GM12801 (cell line): ENCODE data around the gene CREB3L2.

Experiments used
- TF ChIP-seq, protein P1 (sequence below): IDR thresholded peaks from one replicate; pipeline ENCODE4 v1.5.1; 2011; ENCODE audit warnings: control low read depth; ENCODE audit not compliant: insufficient read length; ENCODE audit errors: extremely low read depth

The CREB3L2 gene

DNA sequence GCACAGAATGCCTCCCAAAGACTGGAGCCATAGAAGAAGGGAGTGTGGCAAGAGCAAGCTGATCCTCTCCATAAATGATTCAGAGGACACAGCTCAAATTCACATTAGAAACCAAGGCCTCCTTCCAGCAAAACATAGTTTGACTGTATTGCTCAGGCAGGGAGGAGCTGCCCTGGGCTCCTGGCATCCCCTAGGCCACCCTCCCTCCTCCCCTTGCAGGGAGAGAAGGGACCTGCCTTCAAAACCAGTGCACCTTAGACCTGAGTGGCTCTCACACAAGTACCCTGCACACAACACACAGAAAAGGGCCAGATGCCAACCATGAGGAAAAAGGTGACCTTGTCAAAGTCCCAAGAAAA lies 64.7 kb downstream of the CREB3L2 start:
- TF ChIP-seq, protein P1, sequence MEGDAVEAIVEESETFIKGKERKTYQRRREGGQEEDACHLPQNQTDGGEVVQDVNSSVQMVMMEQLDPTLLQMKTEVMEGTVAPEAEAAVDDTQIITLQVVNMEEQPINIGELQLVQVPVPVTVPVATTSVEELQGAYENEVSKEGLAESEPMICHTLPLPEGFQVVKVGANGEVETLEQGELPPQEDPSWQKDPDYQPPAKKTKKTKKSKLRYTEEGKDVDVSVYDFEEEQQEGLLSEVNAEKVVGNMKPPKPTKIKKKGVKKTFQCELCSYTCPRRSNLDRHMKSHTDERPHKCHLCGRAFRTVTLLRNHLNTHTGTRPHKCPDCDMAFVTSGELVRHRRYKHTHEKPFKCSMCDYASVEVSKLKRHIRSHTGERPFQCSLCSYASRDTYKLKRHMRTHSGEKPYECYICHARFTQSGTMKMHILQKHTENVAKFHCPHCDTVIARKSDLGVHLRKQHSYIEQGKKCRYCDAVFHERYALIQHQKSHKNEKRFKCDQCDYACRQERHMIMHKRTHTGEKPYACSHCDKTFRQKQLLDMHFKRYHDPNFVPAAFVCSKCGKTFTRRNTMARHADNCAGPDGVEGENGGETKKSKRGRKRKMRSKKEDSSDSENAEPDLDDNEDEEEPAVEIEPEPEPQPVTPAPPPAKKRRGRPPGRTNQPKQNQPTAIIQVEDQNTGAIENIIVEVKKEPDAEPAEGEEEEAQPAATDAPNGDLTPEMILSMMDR: no peak

DNA sequence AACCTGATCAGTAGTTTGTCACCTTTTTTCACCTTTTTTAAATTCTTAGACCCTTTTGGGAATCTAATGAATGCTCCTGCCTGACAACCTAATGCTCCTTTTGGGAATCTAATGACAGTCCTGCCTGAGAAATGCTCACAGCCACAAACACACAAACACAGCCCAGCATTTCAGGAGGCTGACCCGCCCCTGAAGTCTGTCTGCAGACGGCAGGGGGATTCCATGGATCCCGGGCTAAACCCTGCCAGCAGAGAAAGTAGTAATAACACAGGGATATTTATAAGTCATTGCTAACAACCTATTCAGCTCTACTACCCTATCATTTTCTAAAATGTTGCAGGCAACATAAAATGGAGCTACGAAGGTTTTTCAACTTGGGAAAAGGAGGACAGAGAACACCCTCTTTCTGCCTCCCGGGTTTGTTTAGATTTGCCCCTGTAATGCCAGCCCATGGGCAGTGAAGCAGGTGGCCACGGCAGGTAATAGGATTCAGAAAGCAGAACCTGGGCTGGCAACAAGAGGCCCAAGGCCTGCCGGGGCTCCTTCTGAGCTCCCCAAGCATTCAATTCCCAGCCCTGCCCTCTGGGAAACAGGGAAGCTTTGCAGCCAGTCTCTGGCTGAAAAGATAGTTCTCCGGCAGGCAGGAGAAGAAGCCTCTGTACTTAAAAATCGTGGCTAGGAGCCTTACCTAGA lies 65.2 kb downstream of the CREB3L2 start:
- TF ChIP-seq, protein P1: no peak

DNA sequence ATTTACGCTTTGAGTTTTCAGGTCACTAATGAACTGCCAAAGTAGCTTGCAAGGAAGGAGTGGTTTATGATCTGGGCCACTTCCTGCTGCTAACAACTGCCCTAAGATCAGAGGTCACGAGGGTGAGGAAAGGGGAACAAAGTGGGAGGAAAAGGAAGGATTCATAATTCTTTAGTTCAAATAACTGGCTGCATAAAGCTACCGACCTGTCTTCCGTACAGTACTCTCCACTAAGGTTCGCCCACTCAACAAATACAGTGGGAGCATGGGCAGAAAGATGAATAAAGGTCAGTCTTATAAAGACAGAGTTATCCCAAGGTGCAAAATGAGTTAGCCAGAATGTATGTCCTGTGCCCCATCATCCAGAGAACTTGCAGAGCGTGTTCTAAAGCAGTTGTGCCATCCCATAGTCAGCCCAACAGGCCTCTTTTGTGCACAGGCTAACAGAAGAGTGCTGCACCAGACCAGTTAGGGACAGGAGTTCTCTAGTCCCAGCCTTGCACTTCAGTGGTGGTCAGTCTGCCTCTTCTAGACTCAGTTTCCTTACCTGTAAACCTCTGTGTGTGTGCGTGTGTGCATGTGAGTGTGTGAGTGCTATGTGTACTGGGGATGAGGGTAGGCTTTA lies 65.9 kb downstream of the CREB3L2 start:
- TF ChIP-seq, protein P1: no peak

DNA sequence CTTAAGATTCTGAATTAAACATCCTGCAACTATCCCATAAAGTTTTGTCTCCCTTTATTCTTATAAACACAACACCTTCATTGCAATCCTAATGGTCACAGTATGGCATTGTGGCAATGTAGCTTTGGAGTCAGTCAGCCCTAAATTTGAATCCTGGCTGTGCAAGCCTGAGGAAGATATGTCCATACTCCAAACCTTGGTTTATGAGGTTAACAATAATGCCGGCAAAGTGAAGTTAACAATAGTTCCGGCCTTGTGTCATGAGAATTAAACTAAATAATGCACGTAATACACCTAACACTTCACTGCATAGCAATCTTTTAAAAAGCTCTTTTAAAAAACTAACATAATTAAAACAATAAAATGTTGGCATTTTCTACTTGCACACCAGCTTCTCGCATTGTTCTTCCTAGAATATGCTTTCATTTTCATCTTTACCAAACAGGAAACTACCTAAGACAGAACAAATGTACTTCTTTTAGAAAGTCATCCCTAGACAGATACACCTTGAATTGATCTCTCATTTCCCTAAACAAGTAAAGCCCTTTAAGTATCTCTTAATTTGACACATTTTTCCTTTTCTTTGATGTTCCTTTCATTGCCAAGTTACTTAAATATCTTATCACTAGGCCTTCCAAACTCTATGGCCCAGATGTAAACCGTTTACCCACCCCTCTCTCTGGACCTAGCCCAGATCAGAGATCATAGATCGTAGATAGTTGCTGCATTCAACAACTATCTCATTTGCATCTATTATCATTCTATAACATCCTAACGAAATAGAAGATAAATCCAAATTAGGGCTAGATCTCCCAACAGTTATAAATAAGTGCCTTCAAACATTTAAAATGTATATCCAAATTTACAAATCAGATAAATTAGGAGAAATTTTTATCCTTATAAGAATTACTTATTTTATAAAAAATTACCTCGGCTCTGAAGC lies 66.7 kb downstream of the CREB3L2 start:
- TF ChIP-seq, protein P1: no peak

DNA sequence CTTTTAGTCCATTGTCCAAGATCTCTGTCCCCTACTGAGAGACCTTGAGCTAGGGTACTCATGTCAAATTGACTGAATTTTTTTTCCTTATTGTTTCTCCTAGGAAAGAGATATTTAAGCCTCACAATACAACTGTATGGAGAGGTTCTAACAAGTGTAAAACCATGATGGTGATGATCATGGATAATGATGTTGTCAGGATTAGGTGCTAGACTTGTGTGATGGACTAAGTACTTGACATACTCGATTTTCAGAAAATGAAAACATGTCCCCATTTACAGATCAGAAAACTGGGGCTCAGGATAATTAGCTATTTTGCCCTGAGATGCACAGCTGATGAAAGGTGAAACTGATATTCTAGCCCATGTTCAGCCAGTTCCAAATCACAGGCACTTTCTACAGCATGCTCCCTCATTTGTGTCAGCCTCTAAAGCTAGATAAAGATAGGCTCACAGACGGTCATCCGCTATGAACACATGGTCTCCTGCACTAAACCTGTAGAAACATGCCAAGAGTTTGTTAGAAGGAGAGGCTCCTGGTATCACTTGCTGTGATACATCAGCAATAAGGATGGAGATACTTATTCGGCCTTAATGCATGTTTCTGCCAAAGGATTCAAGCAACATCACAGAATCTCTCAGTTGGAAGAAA lies 67.6 kb downstream of the CREB3L2 start:
- TF ChIP-seq, protein P1: no peak

DNA sequence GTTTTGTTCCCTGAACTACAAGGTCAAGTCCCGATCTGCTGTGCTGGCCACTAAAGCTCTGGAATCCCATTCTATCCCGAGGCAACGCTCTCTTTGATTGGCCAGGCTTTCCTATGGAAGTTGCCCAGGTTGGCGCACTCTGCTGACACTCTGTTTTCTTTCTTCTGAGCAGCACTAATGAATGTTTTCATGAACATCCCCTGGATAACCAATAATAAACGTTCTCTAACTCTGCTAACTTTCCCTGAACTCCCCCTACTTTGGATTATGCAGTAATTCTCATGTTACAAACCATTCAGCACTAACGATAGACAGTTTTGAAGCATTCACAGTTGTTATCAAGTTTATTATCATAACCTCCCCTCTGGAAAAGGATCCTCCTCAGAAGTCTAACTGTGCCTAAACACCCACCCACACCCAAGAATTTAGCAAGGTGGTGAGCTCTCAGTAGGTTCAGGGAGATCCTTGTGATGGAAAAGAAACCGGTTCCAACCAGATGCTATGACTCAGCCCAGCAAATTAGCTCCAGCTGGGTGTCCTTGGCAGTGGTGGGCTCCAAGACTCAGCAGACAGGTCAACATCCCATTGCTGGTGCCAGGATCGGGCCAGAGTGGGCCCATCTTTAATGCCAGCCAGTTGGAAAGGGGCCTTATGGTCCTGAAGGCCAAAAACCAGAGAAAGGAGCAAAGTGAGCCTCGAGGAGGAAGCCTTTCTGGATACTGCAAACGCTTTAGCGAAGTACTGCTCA lies 68.4 kb downstream of the CREB3L2 start:
- TF ChIP-seq, protein P1: no peak
